Measurements from ENCODE around the gene PTPN12. TPM values are rescaled to one million over a fixed set of nuclear protein-coding genes. Genes with fewer than 3 reads are reported as not detected.
A peak's percentile ranks its signal among the peaks of the same experiment; 100 is the strongest.
"Not testable (repeated sequence)": the region's sequence is repeated elsewhere in the genome, so short reads cannot be mapped to it uniquely, and the experiment has no call there.

PTPN12 gene
- total and polyA plus RNA-seq, 7 donors: 21.5 to 158 (median 64.2) TPM

DNA sequence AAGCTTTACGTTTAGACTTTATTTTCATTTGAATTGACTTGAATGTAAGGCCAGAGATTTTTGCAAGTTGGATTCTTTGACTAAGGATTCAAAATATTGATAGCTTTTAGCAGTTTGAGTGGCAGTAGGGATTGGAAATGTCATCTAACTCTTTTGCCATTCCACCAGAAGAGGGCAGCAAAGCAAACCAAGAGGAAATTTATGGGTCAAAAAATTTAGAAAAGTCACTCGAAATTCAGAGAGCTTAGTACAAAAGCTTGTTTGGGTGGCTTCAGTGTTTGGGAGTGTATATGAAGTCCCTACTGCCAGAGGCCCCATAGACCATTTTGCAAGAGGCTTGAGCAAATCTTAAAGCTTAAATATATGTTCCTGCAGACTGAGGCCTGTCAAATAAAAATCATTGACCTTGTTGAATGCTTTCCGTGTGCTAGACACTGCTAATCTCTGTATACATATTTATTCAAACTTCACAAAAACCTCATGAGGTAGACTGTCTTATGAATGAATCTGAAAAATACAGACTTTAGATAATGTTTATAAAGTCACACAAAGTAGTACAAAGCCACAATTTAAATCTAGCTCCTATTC, 114.6 kb downstream of the PTPN12 start:
- H3K27me3 ChIP-seq: no peaks in the 10 kb centered on the region
- H3K4me1 ChIP-seq: peaks cover 0 to 16% (median 9%) of the 10 kb centered on the region in 4 donors
- no peak overlapping the region for H3K27ac ChIP-seq
- H3K36me3 ChIP-seq: peaks cover 0 to 17% (median 0%) of the 10 kb centered on the region in 4 donors
- H3K9me3 ChIP-seq: no peaks in the 10 kb centered on the region
- WGBS, 2 donors: 14 to 23% methylated on average over 3 of the region's 3 CpGs
- H3K4me3 ChIP-seq: no peak overlapping the region
- intact Hi-C loops (cut with DNase I): loop anchor here (2.0 to 10.0 kb wide), 2 partner anchors 107 to 363 kb away; no protein-coding TSS in a partner anchor
- TF ChIP-seq EP300 (IDR thresholded peaks at IDR 0.05) (no peak), POLR2AphosphoS5 (IDR thresholded peaks at IDR 0.05) (no peak), POLR2A (IDR thresholded peaks at IDR 0.05) (no peak)
- TF ChIP-seq, protein P1, sequence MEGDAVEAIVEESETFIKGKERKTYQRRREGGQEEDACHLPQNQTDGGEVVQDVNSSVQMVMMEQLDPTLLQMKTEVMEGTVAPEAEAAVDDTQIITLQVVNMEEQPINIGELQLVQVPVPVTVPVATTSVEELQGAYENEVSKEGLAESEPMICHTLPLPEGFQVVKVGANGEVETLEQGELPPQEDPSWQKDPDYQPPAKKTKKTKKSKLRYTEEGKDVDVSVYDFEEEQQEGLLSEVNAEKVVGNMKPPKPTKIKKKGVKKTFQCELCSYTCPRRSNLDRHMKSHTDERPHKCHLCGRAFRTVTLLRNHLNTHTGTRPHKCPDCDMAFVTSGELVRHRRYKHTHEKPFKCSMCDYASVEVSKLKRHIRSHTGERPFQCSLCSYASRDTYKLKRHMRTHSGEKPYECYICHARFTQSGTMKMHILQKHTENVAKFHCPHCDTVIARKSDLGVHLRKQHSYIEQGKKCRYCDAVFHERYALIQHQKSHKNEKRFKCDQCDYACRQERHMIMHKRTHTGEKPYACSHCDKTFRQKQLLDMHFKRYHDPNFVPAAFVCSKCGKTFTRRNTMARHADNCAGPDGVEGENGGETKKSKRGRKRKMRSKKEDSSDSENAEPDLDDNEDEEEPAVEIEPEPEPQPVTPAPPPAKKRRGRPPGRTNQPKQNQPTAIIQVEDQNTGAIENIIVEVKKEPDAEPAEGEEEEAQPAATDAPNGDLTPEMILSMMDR (IDR thresholded peaks at IDR 0.05): peak in 3 of 4 experiments; percentile 61 to 73 (median 69)
- DNase-seq: no peak

GRCh38 chr7:77652826-77653225, 115.7 kb downstream of the PTPN12 start:
- 70 to 95% methylated on average over 12 of the region's 12 CpGs for WGBS, 2 donors
- intact Hi-C loops (cut with DNase I): loop anchor here (2.0 to 10.0 kb wide), 2 partner anchors 106 to 362 kb away; no protein-coding TSS in a partner anchor
- H3K4me1 ChIP-seq: peaks cover 0 to 16% (median 9%) of the 10 kb centered on the region in 4 donors
- peaks cover 0 to 11% (median 0%) of the 10 kb centered on the region in 4 donors for H3K36me3 ChIP-seq
- H3K4me3 ChIP-seq, DNase-seq, H3K9me3 ChIP-seq, H3K27me3 ChIP-seq, H3K27ac ChIP-seq: not testable (repeated sequence)

GRCh38 chr7:77653572-77653971, 116.5 kb downstream of the PTPN12 start:
- H3K4me3 ChIP-seq: no peak overlapping the region
- H3K27ac ChIP-seq: no peak overlapping the region
- no peaks in the 10 kb centered on the region for H3K27me3 ChIP-seq
- 15 to 60% methylated on average over 2 of the region's 2 CpGs for WGBS, 2 donors
- no peak for DNase-seq
- H3K9me3 ChIP-seq: no peaks in the 10 kb centered on the region
- TF ChIP-seq POLR2AphosphoS5 (IDR thresholded peaks at IDR 0.05): no peak
- TF ChIP-seq POLR2A (IDR thresholded peaks at IDR 0.05): no peak
- TF ChIP-seq, protein P1 (IDR thresholded peaks at IDR 0.05): no peak
- no peak for TF ChIP-seq EP300 (IDR thresholded peaks at IDR 0.05)
- intact Hi-C loops (cut with DNase I): loop anchor here (2.0 to 10.0 kb wide), 2 partner anchors 105 to 361 kb away; no protein-coding TSS in a partner anchor
- peaks cover 0 to 16% (median 9%) of the 10 kb centered on the region in 4 donors for H3K4me1 ChIP-seq
- peaks cover 0 to 11% (median 0%) of the 10 kb centered on the region in 4 donors for H3K36me3 ChIP-seq

GRCh38 chr7:77655356-77655755, 118.3 kb downstream of the PTPN12 start:
- H3K36me3 ChIP-seq: peaks cover 0 to 15% (median 0%) of the 10 kb centered on the region in 4 donors
- no peak overlapping the region for H3K4me3 ChIP-seq
- intact Hi-C loops (cut with DNase I): loop anchor here (5.0 to 10.0 kb wide), 2 partner anchors 42 to 359 kb away; partner anchors contain the start of gene RSBN1L
- H3K4me1 ChIP-seq: peaks cover 0 to 16% (median 7%) of the 10 kb centered on the region in 4 donors
- 32 to 83% methylated on average over 1 of the region's 1 CpG for WGBS, 2 donors
- no peaks in the 10 kb centered on the region for H3K9me3 ChIP-seq
- DNase-seq: no peak
- H3K27me3 ChIP-seq: no peaks in the 10 kb centered on the region
- H3K27ac ChIP-seq: peak overlapping the region in 2 of 4 donors; percentile 5 to 32
- TF ChIP-seq POLR2A (IDR thresholded peaks at IDR 0.05) (no peak), POLR2AphosphoS5 (IDR thresholded peaks at IDR 0.05) (no peak), EP300 (IDR thresholded peaks at IDR 0.05) (no peak)
- TF ChIP-seq, protein P1 (IDR thresholded peaks at IDR 0.05): no peak

- 33 to 74% methylated on average over 9 of the region's 9 CpGs for WGBS, 2 donors
- DNase-seq: no peak
- peaks cover 0 to 19% (median 0%) of the 10 kb centered on the region in 4 donors for H3K36me3 ChIP-seq
These were observed 118.9 kb downstream of the PTPN12 start for GRCh38 chr7:77655836-77656455.

More at GRCh38 chr7:77655836-77656455, 118.9 kb downstream of the PTPN12 start:
- Histone ChIP-seq H3K4me1 (peaks cover 0 to 16% (median 7%) of the 10 kb centered on the region in 4 donors), H3K4me3 (no peak overlapping the region), H3K27me3 (no peaks in the 10 kb centered on the region), H3K27ac (peak overlapping the region in 3 of 4 donors; percentile 22 to 32 (median 31)), H3K9me3 (no peaks in the 10 kb centered on the region)
- TF ChIP-seq, protein P1 (IDR thresholded peaks at IDR 0.05): no peak
- TF ChIP-seq EP300 (IDR thresholded peaks at IDR 0.05) (no peak), POLR2A (IDR thresholded peaks at IDR 0.05) (no peak), POLR2AphosphoS5 (IDR thresholded peaks at IDR 0.05) (peak in 1 of 4 donors; percentile 27)
- intact Hi-C loops (cut with DNase I): loop anchor here (5.0 to 10.0 kb wide), 2 partner anchors 41 to 359 kb away; partner anchors contain the start of gene RSBN1L

Data from sigmoid colon (tissue), 7 donors.